NCI-H510A (cell line): ENCODE measurements around the gene ABI3.
"Not testable (repeated sequence)": the region's sequence is repeated elsewhere in the genome, so short reads cannot be mapped to it uniquely, and the experiment has no call there.

Experiments
- DNase-seq: peaks from one replicate; lab custom pipeline; 2025; lab: John Stamatoyannopoulos, UW

The ABI3 gene, protein sequence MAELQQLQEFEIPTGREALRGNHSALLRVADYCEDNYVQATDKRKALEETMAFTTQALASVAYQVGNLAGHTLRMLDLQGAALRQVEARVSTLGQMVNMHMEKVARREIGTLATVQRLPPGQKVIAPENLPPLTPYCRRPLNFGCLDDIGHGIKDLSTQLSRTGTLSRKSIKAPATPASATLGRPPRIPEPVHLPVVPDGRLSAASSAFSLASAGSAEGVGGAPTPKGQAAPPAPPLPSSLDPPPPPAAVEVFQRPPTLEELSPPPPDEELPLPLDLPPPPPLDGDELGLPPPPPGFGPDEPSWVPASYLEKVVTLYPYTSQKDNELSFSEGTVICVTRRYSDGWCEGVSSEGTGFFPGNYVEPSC

DNA sequence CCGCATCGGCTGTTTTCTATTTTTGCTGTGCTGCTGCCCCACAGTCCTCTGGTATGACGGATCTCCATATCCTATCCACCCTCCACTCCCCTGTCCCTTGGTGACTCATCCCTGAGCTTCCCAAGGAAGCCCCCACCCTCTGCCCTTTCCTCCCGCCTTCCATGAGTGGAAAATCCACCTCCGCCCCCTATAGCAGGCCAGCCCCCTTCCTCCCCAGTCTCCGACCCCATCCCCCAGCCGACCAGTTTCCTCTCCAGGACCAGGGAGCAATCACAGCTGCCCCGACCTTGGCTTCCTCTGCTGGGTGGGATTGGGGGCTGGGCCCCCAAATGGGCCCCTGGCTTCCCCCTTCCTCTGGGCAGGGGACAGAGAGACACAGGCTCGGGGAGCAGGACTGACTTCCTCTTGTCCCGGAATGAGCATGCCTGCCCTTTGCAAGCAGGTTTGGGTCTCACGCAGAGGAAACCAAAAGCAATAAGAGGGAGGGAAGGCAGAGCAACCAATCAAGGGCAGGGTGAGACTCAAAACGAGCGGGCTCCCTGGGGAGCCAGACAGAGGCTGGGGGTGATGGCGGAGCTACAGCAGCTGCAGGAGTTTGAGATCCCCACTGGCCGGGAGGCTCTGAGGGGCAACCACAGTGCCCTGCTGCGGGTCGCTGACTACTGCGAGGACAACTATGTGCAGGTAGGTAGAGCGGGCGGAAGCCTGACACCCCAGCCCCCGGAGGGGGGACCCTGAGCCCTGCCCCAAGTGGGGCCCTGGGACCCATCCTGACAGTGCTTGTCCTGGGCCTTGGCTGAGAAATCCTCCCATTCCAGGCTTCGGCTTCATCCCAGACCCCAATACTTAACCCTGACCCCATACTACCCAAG, at the start of gene ABI3, which contains the start of gene GNGT2:
TSS of gene ABI3 (plus strand) at position 550 of the 872 bp plus-strand sequence. CDS start at position 568, 18 bp downstream.
TSS of gene GNGT2 (minus strand) at position 417 of the 872 bp plus-strand sequence. CDS start 3,152 bp downstream, outside the sequence.
- no peak for DNase-seq

DNA sequence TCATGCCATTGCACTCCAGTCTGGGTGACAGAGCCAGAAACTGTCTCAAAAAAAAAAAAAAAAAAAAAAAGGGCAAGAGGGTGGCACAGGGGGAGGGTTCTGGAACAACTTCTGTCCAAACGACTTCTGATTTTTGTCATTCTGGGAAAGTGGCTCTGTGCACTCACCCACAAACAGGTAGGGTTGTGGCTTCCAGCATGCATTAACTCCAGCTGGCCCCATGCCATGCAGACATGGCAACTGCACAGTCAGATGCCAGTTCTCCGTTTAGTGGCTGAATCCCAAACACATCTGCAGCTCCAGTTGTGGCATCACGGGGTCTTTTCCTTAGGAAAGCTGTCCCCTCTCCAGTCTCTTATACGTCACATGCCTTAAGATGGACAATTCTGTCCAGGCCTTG, 47.6 kb upstream of the ABI3 start:
- no peak for DNase-seq

DNA sequence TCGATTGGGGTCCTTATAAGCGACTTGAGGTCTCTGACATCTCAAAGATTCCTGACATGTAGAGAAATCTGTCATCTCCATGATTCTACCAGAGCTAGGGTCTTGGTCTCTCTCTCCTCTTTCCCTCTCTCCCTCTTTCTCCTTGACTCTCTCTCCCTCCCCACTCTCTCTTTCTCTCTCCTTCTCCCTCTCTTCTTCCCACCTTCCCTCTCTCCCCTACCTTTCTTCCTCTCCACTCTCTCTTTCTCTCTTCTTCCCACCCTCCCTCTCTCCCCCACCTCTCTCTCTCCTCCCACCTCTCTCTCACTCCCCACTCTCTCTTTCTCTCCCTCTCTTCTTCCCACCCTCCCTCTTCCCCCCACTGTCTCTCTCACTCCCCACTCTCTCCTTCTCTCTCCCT, 45.4 kb upstream of the ABI3 start:
- no peak for DNase-seq

DNA sequence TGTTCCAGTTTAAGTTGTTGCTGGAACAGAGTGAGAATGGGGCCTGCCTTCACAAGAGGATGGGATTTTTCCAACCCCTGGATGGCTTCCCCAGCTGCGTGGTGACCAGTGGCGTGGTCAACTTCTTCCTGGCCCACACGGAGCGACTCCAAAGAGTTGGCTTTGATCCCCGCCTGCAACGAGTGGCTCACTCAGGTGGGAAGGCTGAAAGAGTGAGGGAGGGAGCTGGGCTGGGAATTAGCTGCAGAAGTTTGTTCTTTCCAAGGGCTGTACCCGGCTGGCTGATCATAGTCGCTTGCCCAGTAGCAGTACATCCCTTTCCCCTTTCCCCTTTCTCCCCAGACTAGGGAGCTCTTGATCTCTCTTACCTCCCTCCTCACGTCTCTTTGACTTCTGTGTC, 41.8 kb upstream of the ABI3 start:
- DNase-seq, result no peak

DNA sequence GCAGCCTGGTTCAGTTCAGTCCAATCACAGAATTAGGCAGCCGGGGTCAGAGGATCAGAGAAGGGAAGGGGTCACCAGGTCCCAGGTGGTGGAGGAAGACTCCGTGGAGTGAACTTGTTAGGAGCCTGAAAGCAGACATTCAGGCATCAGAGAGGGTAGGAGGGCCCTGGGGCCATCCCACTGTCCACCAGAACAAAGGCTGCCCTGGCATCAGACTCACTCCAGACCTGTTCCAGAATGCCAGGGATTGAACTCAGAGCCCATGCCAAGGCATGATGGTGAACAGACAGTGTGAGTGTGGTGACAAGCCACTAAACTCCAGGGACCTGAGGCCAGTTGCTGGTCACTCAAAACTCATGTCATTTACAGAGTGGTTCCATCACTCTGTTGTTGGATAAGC, 40.3 kb upstream of the ABI3 start:
- no peak for DNase-seq

DNA sequence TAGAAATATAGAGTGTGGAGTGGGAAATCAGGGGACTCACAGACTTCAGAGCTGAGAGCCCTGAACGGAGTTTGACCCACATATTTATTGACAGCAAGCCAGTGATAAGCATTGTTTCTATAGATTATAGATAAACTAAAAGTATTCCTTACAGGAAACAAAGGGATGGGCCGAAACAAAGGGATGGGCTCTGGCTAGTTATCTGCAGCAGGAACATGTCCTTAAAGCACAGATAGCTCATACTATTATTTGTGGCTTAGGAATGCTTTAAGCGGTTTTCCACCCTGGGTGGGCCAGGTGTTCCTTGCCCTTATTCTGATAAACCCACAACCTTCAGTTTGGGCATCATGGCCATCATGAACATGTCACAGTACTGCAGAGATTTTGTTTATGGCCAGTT, 39.8 kb upstream of the ABI3 start:
- DNase-seq, result not testable (repeated sequence)

DNA sequence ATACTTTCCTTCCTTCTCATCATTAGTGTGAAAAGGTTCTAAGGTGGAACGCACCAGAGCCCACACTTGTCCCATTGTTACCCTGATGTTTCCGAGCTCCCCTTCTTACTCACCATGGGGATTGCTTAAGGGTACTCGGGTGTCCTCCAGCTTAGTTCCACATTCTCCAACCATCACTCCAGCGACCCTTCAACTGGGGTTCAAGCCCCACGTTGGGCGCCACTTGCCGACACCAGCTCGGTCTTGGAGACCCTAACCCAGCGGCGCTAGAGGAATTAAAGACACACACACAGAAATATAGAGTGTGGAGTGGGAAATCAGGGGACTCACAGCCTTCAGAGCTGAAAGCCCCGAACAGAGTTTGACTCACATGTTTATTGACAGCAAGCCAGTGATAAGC, 34.5 kb upstream of the ABI3 start:
- DNase-seq, result not testable (repeated sequence)

DNA sequence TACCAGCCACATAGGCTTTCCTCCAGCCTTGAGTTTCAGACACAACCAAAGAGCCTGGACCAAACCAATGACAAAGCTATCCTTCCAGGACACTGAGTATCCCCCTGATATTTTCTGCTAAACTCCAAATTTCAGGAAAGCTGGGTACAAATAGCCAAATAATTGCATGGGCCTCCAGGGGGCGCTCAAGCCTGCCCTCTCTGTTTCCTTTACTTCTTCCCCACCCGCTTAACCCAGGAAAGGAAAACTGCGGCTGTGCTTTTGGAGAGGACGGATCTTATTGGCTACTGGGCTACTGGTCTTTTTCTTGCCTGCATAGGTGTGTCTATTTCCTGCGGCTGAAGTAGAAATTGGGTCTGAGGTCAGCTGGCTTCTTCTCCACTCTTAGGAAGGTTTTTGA, 30.2 kb upstream of the ABI3 start:
- no peak for DNase-seq

DNA sequence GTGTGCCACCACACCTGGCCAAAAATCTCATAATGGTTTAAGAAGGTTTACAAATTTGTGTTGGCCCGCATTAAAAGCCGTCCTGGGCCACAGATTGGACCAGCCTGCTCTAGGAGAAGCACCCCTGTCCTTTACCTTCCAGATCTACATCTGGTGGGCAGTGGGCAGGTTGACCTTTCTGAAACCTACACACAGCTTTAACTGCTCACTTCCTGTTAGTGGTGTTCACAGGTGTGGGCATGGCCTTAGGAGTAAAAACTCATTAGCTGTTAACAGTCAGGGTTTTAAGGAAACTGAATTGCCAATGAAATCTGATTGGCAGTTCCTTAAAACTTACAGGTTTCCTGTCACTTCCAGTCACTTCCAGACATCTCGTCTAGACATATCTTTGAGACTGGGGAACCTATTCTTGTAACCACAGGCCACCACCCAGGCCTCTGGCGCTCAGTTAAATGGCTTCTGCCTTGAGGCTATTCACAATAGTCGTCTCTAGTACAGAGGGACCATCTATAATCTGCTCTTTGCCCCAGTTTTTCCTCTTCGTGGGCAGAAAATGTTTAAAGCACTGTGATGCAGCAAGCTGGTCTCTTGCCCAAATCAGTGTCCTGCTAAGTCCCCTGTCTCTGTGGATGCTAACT, 29.4 kb upstream of the ABI3 start:
- no peak for DNase-seq

DNA sequence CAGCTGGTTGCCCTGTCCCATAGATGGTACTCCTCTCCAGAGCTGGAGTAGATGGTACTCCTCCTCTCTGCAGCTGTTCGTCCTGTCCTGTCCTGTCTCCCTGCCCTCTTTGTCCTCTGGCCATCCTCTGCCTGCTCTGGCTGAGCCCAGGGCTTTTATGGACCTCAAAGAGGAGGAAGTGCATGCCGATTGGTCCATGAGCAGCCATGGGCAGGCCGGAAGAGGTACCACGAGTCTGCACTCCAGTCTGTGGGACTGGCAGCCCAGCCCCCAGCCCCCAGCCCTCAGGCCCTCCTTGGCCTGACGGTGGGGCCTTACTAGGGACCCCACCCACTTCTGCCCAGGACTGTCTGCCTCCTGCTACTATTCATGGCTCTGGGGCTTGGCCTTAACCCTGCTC, 27.2 kb upstream of the ABI3 start:
- no peak for DNase-seq

DNA sequence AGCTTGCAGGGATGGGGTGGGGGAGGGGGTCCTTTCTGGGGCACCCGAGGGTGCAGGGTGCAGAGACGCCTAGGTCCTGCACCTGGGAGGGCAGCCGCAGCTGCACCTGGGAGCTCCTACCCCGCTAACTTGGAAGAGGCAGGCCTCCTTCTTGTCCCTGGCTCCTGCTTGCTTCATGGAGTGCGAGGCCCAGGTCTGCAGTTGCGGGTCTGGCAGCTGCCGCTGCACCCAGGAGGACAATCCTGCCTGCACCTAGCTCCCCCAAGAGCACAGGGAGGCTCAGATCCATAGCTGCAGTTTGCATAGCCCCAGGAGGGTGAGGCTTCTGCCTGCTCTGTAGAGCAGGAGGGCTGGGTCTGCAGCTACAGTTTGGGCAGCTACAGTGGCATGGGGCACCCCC, 26.7 kb upstream of the ABI3 start:
- no peak for DNase-seq

DNA sequence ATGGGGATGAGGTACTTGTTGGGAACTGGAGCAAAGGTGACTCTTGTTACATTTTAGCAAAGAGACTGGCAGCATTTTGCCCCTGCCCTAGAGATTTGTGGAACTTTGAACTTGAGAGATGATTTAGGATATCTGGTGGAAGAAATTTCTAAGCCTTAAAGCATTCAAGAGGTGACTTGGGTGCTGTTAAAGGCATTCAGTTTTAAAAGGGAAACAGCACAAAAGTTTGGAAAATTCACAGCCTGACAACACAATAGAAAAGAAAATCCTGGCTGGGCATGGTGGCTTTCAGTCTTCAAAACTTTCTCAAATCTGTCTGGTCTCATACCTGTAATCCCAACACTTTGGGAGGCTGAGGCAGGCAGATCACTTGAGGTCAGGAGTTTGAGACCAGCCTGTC, 26.0 kb upstream of the ABI3 start:
- not testable (repeated sequence) for DNase-seq

DNA sequence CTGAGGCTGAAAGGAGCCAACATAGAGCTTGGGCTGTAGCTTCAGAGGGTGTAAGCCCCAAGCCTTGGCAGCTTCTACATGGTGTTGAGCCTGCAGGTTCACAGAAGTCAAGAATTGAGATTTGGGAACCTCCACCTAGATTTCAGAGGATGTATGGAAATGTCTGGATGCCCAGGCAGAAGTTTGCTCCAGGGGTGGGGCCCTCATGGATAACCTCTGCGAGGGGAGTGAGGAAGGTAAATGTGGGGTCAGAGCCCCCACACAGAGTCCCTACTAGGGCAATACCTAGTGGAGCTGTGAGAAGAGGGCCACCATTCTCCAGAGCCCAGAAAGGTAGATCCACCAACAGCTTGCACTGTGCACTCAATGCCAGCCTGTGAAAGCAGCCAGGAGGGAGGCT, 25.1 kb upstream of the ABI3 start:
- not testable (repeated sequence) for DNase-seq

DNA sequence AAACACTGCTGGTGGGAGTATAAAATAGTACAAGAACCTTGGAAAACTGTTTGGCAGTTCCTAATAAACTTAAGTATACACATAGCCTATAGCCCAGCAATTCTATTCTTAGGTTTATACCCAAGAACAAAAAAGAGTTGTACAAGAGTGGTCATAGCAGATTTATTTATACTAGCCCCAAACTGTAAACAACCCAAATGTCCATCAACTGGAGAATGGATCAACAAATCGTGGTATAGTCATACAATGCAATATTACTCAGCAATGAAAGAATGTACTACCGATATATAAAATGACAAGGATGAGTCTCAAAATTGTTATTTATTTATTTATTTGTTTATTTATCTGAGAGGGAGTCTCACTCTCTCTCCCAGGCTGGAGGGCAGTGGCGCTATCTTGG, 23.2 kb upstream of the ABI3 start:
- no peak for DNase-seq

DNA sequence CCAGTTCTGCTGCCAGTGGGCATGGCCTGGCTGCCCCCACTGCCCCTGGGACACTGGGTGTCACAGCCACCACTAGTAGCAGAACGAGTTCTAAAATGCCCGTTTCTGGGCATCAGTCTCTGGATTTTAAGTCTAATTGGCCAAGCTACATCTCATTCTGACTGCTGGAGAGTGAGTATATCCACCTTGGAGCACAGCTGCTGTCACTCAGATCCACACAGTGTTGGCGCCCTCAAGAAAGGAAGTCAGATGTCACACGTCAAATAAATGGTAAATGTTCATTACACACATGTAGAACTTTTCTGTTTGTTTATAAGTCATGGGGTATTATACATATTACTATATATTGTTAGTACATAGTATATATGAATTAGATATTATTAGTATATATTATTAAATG, 19.6 kb upstream of the ABI3 start:
- DNase-seq, result no peak

DNA sequence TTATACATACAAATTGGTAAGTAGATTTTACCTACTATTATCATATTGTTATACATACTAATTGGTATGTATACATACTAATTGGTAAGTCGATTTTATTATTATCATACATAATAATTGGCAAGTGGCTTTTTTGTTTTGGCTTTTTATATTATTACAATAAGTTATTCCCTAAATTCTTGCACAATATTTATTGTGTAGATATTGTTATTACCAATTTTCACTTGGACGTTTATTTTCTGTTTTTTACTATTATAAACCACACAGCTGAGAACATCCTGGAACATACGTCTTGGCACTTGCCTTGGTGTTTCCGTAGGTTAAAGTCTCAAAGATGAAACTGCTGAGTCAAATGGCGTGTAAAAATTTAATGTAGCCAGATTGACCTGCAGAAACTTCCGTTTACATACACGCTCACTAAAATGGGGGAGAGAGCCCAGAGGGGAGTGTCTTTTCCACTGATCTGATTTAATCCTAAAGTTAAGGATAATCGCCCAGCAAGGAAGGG, 19.0 kb upstream of the ABI3 start:
- no peak for DNase-seq

DNA sequence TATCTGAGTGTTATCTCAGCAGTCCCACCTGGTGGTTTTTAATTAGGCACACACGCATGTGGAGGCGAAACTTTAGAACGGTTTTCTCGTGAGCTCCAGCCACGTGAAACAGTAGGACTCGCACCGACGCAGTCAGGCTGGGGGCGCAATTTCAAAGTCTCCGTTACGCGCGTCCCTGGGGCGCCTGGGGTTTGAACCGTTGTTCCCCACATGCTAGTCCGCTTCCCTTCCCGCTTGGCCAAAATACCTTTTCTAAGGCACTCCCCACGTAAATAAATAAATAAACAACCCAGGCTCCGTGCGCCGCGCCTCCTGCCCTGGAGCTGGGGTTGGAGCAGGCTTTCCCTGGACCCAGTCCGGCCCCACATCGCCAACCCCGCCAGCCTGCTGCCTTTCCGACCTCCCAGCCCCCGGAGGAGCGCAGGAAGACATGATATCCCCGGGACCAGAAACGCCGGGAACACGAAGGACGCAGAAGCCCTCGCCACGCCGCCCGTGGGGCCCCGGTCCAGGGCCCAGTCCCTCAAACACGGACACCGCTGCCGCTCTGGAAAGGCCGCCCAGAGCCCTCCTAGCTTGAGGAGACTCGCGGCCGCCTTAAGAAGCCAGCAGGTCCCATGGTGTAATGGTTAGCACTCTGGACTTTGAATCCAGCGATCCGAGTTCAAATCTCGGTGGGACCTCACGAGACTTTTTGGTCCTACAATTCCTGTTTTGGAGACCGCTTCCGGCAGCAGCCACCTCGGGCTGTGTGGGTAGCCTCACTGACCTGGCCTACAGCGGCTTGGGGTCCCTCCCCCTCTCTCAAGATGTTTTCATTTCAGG, 18.4 kb upstream of the ABI3 start:
- DNase-seq, result peak; percentile 87

DNA sequence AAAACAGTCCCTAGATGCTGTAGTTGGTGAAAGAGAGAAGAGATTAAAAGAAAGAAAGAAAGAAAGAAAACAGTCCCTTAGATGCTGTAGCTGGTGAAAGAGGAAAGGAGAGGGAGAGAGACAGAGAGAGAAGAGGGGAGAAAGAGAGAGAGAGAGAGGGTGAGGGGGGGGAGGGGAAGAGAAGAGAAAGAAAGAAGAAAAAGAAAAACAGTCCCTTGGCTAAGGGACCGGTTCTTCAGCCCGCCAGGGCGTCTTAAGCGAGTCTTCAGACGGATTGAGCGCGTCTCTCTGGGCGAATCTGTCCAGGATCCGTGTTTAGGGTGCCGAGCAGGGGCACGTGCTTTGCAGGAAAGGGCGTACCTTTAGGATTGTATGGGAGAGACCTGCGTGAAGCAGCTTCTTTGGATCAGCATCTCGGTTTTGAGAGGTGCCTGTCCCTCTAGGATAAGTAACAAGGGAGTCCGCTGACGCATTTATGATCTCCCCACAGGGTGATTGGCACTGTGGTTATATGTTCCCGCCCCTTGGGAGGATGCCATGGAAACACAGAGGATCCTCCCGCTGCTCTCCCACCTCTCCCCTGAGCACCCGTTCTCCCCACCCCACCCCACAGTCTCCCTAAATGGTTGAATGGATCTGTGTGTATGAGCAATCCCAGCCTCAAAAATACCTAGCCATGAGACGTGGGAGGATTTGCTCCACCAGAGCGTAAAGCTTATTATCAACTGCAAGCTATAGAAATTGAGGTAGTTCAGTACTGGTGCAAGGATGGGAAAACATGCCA, 16.8 kb upstream of the ABI3 start:
- DNase-seq, result peak; percentile 20

DNA sequence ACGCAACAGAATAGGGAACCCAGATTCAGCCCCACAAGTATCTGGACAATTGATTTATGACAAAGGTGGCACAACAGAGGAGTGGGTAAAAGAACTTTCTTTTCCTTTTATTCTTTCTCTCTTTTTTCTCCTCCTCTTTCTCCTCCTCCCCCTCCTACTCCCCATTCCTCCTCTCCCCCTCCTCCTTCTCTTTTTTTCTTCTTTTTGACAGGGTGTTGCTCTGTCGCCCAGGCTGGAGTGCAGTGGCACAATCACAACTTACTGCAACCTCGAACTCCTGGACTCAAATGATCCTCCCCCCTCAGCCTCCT, 16.3 kb upstream of the ABI3 start:
- no peak for DNase-seq

DNA sequence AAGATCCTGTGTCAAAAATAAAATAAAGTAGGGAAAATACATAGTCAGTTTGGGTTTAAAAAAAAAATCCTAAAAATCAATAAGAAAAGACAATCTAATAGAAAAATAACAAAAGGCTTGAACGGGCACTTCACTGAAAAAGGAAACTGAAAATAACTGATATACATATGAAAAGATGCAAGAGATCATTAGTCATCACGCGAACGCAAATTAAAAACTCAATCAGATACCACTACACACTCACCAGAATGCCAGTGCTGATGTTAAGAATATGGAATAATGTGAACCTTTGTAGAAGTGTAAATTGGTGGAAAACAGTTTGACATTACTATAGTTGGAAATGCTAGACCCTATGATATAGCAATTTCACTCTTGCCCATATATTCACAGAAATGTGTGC, 14.8 kb upstream of the ABI3 start:
- no peak for DNase-seq

DNA sequence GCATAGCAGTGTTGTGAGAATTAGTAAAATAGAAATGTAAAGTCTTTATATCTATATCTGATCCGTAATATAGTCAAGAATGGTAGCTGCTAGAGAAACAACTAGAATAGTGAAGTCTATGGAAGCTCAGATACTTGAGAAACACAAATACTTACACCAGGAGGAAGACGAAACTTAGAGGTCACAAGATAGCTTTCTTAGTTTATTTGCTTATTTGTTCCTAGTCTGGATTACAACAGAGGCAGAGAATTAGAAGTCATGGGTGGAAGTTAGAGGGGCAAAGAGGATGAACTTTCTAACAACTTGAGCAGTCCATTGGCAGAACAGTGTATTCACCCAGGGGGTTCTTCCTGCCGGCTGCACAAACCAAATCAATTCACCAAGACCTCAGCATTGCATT, 14.0 kb upstream of the ABI3 start:
- DNase-seq, result no peak
